ENCODE measurements around the gene LYVE1.

LYVE1 gene

DNA sequence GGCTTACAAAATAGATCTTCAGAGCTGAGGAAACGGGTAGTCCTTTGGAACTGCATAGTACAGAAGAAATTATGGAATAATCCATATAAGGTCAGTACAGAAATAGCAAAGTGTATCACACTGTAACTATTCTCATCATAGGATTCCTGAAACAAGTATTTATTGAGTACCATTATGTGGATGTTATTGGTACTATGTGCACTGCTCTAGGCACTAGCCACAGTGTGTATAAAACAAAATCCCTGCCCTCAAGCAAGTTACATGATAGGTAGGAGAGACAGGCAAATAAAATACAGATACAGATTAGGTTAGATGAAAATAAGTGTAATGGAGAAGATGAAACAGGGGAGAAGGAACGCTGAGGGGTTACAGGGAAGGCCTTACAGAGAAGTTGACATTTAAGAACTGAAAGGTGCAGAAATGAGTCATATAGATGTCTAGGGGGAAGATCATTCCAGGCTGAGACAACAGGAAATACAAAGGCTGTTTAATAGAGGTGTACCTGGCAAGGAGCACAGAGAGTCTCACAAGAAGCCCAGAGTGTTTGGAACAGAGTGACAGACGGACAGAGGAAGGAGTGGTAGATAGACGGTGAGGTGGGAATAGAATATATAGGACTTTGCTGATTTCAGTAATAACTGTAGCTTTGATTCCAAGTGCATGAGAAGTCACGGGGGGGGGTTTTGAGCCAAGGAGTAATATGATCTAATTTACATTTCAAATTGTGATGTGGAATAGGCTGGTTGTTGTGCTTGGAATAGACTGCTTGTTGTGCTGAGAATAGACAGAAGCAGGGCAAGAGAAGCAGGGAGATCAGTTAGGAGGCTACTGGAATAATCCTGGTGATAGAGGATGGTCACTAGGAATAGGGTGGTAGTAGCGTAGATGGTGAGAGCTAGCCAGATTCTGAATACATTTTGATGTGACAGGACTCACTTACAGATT is 41.2 kb downstream of the LYVE1 start:
- DNase-seq (ENCODE audit: low read depth in 3 of 3) = no peak

DNA sequence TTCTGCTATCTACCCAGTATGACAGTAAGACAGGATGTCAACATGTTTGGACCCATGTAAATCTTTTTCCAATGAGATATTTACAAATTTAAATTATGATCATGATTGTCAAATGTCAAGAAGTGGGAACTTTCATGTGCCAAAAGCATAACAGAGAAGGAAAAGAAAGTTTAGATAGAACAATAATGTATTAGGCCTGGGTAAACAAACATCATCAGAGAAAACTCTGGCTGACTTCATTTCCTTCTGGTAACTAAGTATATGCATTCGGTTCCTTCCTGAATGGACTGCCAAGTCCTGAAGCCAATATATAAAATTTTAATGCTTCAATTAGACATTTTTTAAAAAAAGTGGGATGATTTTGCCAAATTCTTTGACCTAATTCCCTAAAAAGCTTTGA is 44.0 kb downstream of the LYVE1 start:
- DNase-seq (ENCODE audit: low read depth in 3 of 3) = no peak

GRCh38 chr11:10522921-10523320 is 45.5 kb downstream of the LYVE1 start:
- no peak for DNase-seq (ENCODE audit: low read depth in 3 of 3)

DNA sequence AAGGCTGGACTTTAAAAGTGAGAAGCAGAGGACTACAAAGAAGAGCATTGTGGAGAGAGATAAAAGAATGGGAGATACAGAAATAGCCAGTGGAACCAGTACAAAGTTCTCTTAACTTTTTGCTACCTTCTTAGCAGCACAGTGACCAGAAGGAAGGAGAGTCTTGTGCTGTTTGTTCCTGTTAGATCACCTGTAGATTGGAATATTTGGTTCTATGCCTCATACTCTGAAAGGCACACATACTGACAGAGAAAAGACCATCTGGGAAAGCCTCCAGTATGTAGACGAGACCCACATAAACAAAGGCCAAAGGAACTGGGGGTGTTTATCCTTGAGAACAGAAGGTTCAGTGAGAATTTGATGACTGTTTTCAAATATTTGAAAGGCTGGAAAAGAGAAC is 46.2 kb downstream of the LYVE1 start:
- no peak for DNase-seq (ENCODE audit: low read depth in 3 of 3)

GRCh38 chr11:10520562-10520961 is 47.9 kb downstream of the LYVE1 start:
- DNase-seq (ENCODE audit: low read depth in 3 of 3) = no peak

GRCh38 chr11:10519630-10520029 is 48.8 kb downstream of the LYVE1 start:
- no peak for DNase-seq (ENCODE audit: low read depth in 3 of 3)

DNA sequence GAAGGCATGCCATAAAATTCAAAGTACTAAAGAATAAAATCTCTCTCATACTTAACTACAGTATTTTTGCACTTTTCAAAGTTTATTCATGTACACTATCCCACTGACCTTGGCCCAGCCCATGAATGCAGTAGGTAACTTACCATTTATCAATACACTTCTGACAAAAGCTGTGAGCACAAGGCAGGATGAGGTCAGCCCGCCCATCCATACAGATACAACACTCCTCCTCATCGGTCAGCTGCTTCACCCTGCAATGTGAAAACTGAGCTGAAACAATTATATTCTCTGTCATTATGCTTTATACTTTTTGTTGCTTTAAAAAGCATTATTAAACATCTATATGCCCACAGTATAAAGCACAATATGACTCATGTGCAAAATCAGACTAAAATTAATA is 49.6 kb downstream of the LYVE1 start:
- no peak for DNase-seq (ENCODE audit: low read depth in 3 of 3)

GRCh38 chr11:10518123-10518522 is 50.3 kb downstream of the LYVE1 start:
- no peak for DNase-seq (ENCODE audit: low read depth in 3 of 3)

- DNase-seq (ENCODE audit: low read depth in 3 of 3) = no peak
These were observed 53.0 kb downstream of the LYVE1 start for GRCh38 chr11:10515418-10515817.

DNA sequence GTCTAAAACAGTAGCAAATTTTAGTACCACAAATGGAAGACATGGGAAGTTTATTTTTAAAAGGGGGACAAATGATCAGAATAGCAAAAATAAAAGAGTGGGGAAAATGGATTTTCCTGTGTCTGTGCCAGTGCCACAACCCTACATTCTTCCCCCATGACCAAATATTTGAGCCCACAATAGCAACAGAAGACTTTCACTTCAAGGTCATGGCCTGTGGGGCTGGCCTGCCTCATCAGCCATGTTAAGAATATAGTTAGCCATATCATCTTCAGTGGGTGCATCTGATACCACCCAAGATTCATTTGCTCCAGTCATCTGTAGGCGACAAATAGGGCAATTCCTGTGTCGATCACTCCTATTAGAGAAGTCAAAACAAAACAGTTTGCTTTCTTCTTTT is 53.8 kb downstream of the LYVE1 start:
- DNase-seq (ENCODE audit: low read depth in 3 of 3) = no peak

DNA sequence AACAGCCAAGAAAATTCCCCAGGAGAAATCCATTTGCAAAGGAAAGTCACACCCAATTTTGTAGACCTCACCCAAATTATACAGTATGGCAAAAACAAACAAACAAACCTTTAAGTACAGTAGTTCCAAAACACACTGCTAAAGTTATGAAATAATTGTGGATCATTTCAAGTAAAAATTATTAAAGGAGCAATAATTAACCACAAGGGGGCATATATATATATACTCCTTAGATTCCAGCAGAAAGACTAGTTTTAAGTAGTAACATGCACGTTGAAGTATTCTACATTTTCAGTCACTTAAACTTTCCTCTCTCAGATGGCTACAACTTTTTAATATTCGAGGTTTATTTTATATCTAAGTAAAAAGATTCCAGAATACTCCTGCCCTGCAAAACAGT is 54.3 kb downstream of the LYVE1 start:
- DNase-seq (ENCODE audit: low read depth in 3 of 3) = no peak

DNA sequence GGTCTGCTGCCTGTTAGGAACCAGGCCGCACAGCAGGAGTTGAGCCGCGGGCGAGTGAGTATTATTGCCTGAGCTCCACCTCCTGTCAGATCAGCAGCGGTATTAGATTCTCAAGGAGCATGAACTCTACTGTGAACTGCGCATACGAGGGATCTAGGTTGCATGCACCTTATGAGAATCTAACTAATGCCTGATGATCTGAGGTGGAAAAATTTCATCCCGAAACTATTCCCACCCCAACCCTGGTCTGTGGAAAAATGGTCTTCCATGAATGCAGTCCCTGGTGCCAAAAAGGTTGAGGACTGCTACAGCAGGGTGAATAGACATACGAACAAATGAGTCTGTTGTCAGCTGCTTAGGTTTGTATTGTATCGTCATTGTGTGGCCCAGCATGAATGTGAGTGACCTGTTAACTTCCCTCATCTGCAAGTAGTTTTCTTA is 57.3 kb downstream of the LYVE1 start:
- no peak for DNase-seq (ENCODE audit: low read depth in 3 of 3)

Measured in stimulated activated CD4-positive, alpha-beta T cell treated with anti-CD3 and anti-CD28 coated beads, TNF-alpha, amount 100 ng/mL, for 4 hours (primary cell).